ENCODE data around the gene DUSP7.

- no peak for TF ChIP-seq GATA2 (IDR thresholded peaks at IDR 0.05; ENCODE audit: low read depth, low read length)
- no peak for TF ChIP-seq GATA3 (IDR thresholded peaks at IDR 0.05; ENCODE audit: low read depth, low read length)
Observed at GRCh38 chr3:52076896-52077780, 20.8 kb upstream of the DUSP7 start.

Measured in SH-SY5Y (cell line).